ENCODE results near the gene CNGA3.
"Not testable (repeated sequence)": the region's sequence is repeated elsewhere in the genome, so short reads cannot be mapped to it uniquely, and the experiment has no call there.

The CNGA3 gene

GRCh38 chr2:98403878-98404277 is 57.6 kb downstream of the CNGA3 start:
- TF ChIP-seq Cebpa-rat (IDR thresholded peaks at IDR 0.05) = no peak
- Histone ChIP-seq H3K4me3 (no peak overlapping the region), H3K27ac (no peak overlapping the region), H4K20me1 (no peaks in the 10 kb centered on the region), H3K9me3 (replicated peaks in 1 of 11) (no peaks in the 10 kb centered on the region), H3K27me3 (no peaks in the 10 kb centered on the region), H3K36me3 (no peaks in the 10 kb centered on the region), H3K4me2 (no peak overlapping the region), H3K9ac (no peak overlapping the region), H3K4me1 (no peaks in the 10 kb centered on the region)

- Histone ChIP-seq H3K27me3 (no peaks in the 10 kb centered on the region), H3K4me2 (no peak overlapping the region), H3K4me1 (no peaks in the 10 kb centered on the region), H3K4me3 (no peak overlapping the region), H3K9ac (no peak overlapping the region), H3K36me3 (no peaks in the 10 kb centered on the region), H3K9me3 (replicated peaks in 1 of 11) (no peaks in the 10 kb centered on the region), H4K20me1 (no peaks in the 10 kb centered on the region), H3K27ac (no peak overlapping the region)
- TF ChIP-seq Cebpa-rat (IDR thresholded peaks at IDR 0.05) = no peak
Observed at GRCh38 chr2:98404556-98405250, 58.4 kb downstream of the CNGA3 start.

GRCh38 chr2:98405301-98405700 is 59.0 kb downstream of the CNGA3 start:
- H3K4me1 ChIP-seq = no peaks in the 10 kb centered on the region
- no peak for TF ChIP-seq Cebpa-rat (IDR thresholded peaks at IDR 0.05)
- H3K36me3 ChIP-seq = no peaks in the 10 kb centered on the region
- H3K27me3 ChIP-seq = no peaks in the 10 kb centered on the region
- no peaks in the 10 kb centered on the region for H3K9me3 ChIP-seq (replicated peaks in 1 of 11)
- H3K4me2 ChIP-seq = no peak overlapping the region
- H3K4me3 ChIP-seq = no peak overlapping the region
- no peak overlapping the region for H3K9ac ChIP-seq
- H4K20me1 ChIP-seq = no peaks in the 10 kb centered on the region
- no peak overlapping the region for H3K27ac ChIP-seq

- no peak overlapping the region for H3K4me3 ChIP-seq
- TF ChIP-seq Cebpa-rat (IDR thresholded peaks at IDR 0.05) = no peak
Observed at GRCh38 chr2:98408155-98408554, 61.9 kb downstream of the CNGA3 start.

GRCh38 chr2:98412751-98413458 is 66.6 kb downstream of the CNGA3 start:
- Histone ChIP-seq H3K4me2 (no peak overlapping the region), H4K20me1 (no peaks in the 10 kb centered on the region), H3K4me3 (no peak overlapping the region), H3K27me3 (no peaks in the 10 kb centered on the region), H3K27ac (no peak overlapping the region), H3K9me3 (replicated peaks in 1 of 11) (peaks cover 13 to 22% (median 16%) of the 10 kb centered on the region in 11 experiments), H3K36me3 (no peaks in the 10 kb centered on the region), H3K4me1 (no peaks in the 10 kb centered on the region), H3K9ac (no peak overlapping the region)
- no peak for TF ChIP-seq Cebpa-rat (IDR thresholded peaks at IDR 0.05)

More at GRCh38 chr2:98408155-98408554, 61.9 kb downstream of the CNGA3 start:
- H3K4me2 ChIP-seq = no peak overlapping the region
- no peak overlapping the region for H3K9ac ChIP-seq
- no peak overlapping the region for H3K27ac ChIP-seq
- H3K36me3 ChIP-seq = no peaks in the 10 kb centered on the region
- no peaks in the 10 kb centered on the region for H3K4me1 ChIP-seq
- no peaks in the 10 kb centered on the region for H4K20me1 ChIP-seq
- H3K27me3 ChIP-seq = no peaks in the 10 kb centered on the region
- H3K9me3 ChIP-seq (replicated peaks in 1 of 11) = no peaks in the 10 kb centered on the region

- not testable (repeated sequence) for H3K27ac ChIP-seq, H3K36me3 ChIP-seq, H3K4me2 ChIP-seq, H3K4me1 ChIP-seq, H3K9ac ChIP-seq, H4K20me1 ChIP-seq, H3K27me3 ChIP-seq, H3K4me3 ChIP-seq
- H3K9me3 ChIP-seq (replicated peaks in 1 of 11) = peaks cover 13 to 22% (median 16%) of the 10 kb centered on the region in 11 experiments
Observed at GRCh38 chr2:98414246-98414645, 68.0 kb downstream of the CNGA3 start.

GRCh38 chr2:98415719-98416248 is 69.5 kb downstream of the CNGA3 start:
- H3K27me3 ChIP-seq, H3K4me3 ChIP-seq, H3K9ac ChIP-seq, H3K4me2 ChIP-seq, H3K27ac ChIP-seq, H3K36me3 ChIP-seq, H4K20me1 ChIP-seq: not testable (repeated sequence)
- Histone ChIP-seq H3K9me3 (replicated peaks in 1 of 11) (peaks cover 13 to 22% (median 16%) of the 10 kb centered on the region in 11 experiments), H3K4me1 (peaks cover 0 to 11% (median 0%) of the 10 kb centered on the region in 10 experiments; a peak in 6 of 20 replicates)

- Histone ChIP-seq H3K27me3 (no peaks in the 10 kb centered on the region), H3K36me3 (no peaks in the 10 kb centered on the region), H4K20me1 (no peaks in the 10 kb centered on the region), H3K4me2 (no peak overlapping the region), H3K27ac (no peak overlapping the region), H3K9ac (no peak overlapping the region), H3K9me3 (replicated peaks in 1 of 11) (peaks cover 13 to 22% (median 19%) of the 10 kb centered on the region in 11 experiments), H3K4me1 (peaks cover 0 to 11% (median 0%) of the 10 kb centered on the region in 10 experiments; a peak in 6 of 20 replicates), H3K4me3 (no peak overlapping the region)
- TF ChIP-seq Cebpa-rat (IDR thresholded peaks at IDR 0.05) = no peak
Observed at GRCh38 chr2:98416383-98417159, 70.3 kb downstream of the CNGA3 start.

- Histone ChIP-seq H3K27me3 (no peaks in the 10 kb centered on the region), H3K4me1 (peaks cover 0 to 11% (median 0%) of the 10 kb centered on the region in 10 experiments; a peak in 6 of 20 replicates), H3K36me3 (no peaks in the 10 kb centered on the region), H3K27ac (no peak overlapping the region), H3K4me3 (no peak overlapping the region), H3K4me2 (peak overlapping the region in 2 of 11 experiments; percentile 47 to 53; a peak in 1 of 22 replicates), H4K20me1 (no peaks in the 10 kb centered on the region), H3K9ac (no peak overlapping the region), H3K9me3 (replicated peaks in 1 of 11) (peaks cover 17 to 31% (median 24%) of the 10 kb centered on the region in 11 experiments)
- TF ChIP-seq Cebpa-rat (IDR thresholded peaks at IDR 0.05) = no peak
Observed at GRCh38 chr2:98419544-98419943, 73.3 kb downstream of the CNGA3 start.

All from BLaER1 treated with 17β-estradiol and CSF1 and Interleukin-3, amounts not matched to agents 10 nM and 100 nM (cell line).